ENCODE data around the gene F9. TPM values are rescaled to one million over a fixed set of nuclear protein-coding genes. Genes with fewer than 3 reads are reported as not detected.

The F9 gene
- total RNA-seq, 1 experiment from 2014 or later = not detected

Other genes starting within 250 kb of the F9 start
- 0.15 TPM for gene MCF2, start 177.4 kb downstream of the F9 start, total RNA-seq (2021; ENCODE audit: unreplicated experiment)